PFSK-1 (cell line): ENCODE measurements around the gene UGDH.

Source experiments
- FOXP2 ChIP-seq: optimal IDR thresholded peaks from 2 replicates; pipeline ENCODE3; 2011; ENCODE audit warnings: borderline replicate concordance, control low read depth, inconsistent platforms; ENCODE audit not compliant: insufficient read depth; ENCODE audit errors: extremely low read length, extremely low read depth
- POLR2AphosphoS5 ChIP-seq: IDR thresholded peaks from 2 replicates; pipeline ENCODE4 v1.6.1; 2012; ENCODE audit warnings: low read depth, mild to moderate bottlenecking, control low read depth, low read length, moderate library complexity
- REST ChIP-seq, 2 experiments: IDR thresholded peaks; 2 replicates each; pipeline versions ENCODE4 v1.6.1 to v1.8.0; 2011 to 2012; ENCODE audit warnings: low read depth in 2 of 2, low read length in 2 of 2, control low read depth in 1 of 2, inconsistent platforms in 1 of 2, mild to moderate bottlenecking in 1 of 2, moderate library complexity in 1 of 2; ENCODE audit not compliant: insufficient read depth in 1 of 2
- SIN3A ChIP-seq: IDR thresholded peaks from 2 replicates; pipeline ENCODE4 v1.6.1; 2012; ENCODE audit warnings: mild to moderate bottlenecking, low read length, moderate library complexity, borderline replicate concordance; ENCODE audit not compliant: insufficient read depth

DNA sequence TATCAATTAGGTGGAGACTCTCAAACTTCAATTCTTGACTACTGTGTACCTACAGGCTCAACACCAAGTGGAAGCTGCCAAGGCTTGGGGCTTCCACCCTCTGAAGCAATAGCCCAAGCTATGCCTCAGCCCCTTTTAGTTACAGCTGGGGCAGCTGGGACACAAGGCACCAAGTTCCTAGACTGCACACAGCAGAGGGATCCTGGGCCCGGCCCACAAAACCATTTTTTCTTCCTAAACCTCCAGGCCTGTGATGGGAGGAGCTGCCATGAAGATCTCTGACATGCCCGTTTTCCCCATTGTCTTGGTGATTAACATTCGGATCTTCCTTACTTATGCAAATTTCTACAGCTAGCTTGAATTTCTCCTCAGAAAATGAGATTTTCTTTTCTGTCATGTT is 3.4 kb upstream of the UGDH start:
- TF ChIP-seq POLR2AphosphoS5 = no peak
- no peak for TF ChIP-seq SIN3A
- TF ChIP-seq REST (IDR thresholded peaks at IDR 0.05; ENCODE audit: insufficient read depth in 1 of 2, low read depth in 2 of 2, low read length in 2 of 2) = no peak
- no peak for TF ChIP-seq FOXP2
